HCT116 (cell line): ENCODE data around the gene GNAI3.

ENCODE experiments used
- CEBPB ChIP-seq: IDR thresholded peaks from 2 replicates; pipeline ENCODE4 v1.6.1; 2012; ENCODE audit warnings: low read depth
- EZH2phosphoT487 ChIP-seq: fragments of 200-600 bp; IDR thresholded peaks from 2 replicates; pipeline ENCODE4 v1.6.1; 2018; ENCODE audit warnings: antibody characterized with exemption, borderline replicate concordance
- POLR2A ChIP-seq: IDR thresholded peaks from 2 replicates; pipeline ENCODE4 v1.7.0; 2011; ENCODE audit warnings: borderline replicate concordance; ENCODE audit not compliant: insufficient read depth, insufficient read length; ENCODE audit errors: extremely low read depth
- POLR2AphosphoS5 ChIP-seq: IDR thresholded peaks from 2 replicates; pipeline ENCODE4 v1.6.1; 2011; ENCODE audit warnings: mild to moderate bottlenecking, low read depth, low read length, moderate library complexity
- TCF7L2 ChIP-seq: IDR thresholded peaks from 2 replicates; pipeline ENCODE4 v1.7.0; 2011; ENCODE audit warnings: borderline replicate concordance, inconsistent platforms; ENCODE audit not compliant: insufficient read depth, insufficient read length; ENCODE audit errors: extremely low read depth
- ZNF274 ChIP-seq: fragments of 200-500 bp; sonication (Bioruptor generic); IDR thresholded peaks from 2 replicates; pipeline ENCODE4 v1.6.1; 2014; ENCODE audit warnings: mild to moderate bottlenecking, low read depth, low read length, inconsistent platforms
- TF ChIP-seq, protein P1 (sequence below), 3 experiments: fragments of 200-600 bp in 1 of 3; sonication (generic) in 1 of 3; IDR thresholded peaks in 2 of 3; conservative IDR thresholded peaks in 1 of 3; 2 replicates each; pipeline ENCODE4 v1.5.1; 2012 to 2017; ENCODE audit warnings: low read depth in 2 of 3, low read length in 2 of 3, antibody characterized with exemption in 1 of 3, borderline replicate concordance in 1 of 3, control low read depth in 1 of 3, mild to moderate bottlenecking in 1 of 3, mixed read lengths in 1 of 3, mixed run types in 1 of 3, moderate library complexity in 1 of 3; ENCODE audit not compliant: insufficient read depth in 1 of 3
- TF ChIP-seq, protein P2 (sequence below): IDR thresholded peaks from 2 replicates; pipeline ENCODE4 v1.6.1; 2012; ENCODE audit warnings: low read depth
- TF ChIP-seq, protein P3 (sequence below): IDR thresholded peaks from 2 replicates; pipeline ENCODE4 v1.6.1; 2012

DNA sequence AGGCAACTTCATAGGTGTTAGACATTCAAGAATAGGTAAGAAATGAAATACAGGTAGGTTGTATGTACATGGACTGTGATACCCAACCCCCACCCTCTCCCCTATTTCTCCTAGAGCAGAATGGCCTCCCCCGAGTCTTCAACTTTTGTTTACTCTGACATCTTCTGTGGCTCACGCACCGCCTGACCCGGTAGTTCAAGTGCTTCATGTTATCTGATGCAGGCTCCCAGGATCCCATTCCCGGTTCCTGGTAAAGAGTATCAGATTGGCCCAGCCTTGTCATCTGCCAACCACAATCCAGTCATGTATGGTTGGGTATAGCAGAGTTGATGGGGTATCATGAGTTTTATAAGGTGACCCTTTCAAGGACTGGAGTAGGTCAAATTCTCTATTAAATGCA, 9.1 kb downstream of the GNAI3 start:
- TF ChIP-seq, protein P1, sequence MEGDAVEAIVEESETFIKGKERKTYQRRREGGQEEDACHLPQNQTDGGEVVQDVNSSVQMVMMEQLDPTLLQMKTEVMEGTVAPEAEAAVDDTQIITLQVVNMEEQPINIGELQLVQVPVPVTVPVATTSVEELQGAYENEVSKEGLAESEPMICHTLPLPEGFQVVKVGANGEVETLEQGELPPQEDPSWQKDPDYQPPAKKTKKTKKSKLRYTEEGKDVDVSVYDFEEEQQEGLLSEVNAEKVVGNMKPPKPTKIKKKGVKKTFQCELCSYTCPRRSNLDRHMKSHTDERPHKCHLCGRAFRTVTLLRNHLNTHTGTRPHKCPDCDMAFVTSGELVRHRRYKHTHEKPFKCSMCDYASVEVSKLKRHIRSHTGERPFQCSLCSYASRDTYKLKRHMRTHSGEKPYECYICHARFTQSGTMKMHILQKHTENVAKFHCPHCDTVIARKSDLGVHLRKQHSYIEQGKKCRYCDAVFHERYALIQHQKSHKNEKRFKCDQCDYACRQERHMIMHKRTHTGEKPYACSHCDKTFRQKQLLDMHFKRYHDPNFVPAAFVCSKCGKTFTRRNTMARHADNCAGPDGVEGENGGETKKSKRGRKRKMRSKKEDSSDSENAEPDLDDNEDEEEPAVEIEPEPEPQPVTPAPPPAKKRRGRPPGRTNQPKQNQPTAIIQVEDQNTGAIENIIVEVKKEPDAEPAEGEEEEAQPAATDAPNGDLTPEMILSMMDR (IDR thresholded peaks at IDR 0.05 in 2 of 3, conservative IDR thresholded peaks at IDR 0.05 in 1 of 3; ENCODE audit: borderline replicate concordance in 1 of 3, insufficient read depth in 1 of 3, low read depth in 2 of 3, low read length in 2 of 3) = no peak
- TF ChIP-seq TCF7L2 = no peak
- no peak for TF ChIP-seq POLR2A
- no peak for TF ChIP-seq EZH2phosphoT487
- TF ChIP-seq CEBPB = no peak
- no peak for TF ChIP-seq POLR2AphosphoS5
- no peak for TF ChIP-seq ZNF274
- TF ChIP-seq, protein P2, sequence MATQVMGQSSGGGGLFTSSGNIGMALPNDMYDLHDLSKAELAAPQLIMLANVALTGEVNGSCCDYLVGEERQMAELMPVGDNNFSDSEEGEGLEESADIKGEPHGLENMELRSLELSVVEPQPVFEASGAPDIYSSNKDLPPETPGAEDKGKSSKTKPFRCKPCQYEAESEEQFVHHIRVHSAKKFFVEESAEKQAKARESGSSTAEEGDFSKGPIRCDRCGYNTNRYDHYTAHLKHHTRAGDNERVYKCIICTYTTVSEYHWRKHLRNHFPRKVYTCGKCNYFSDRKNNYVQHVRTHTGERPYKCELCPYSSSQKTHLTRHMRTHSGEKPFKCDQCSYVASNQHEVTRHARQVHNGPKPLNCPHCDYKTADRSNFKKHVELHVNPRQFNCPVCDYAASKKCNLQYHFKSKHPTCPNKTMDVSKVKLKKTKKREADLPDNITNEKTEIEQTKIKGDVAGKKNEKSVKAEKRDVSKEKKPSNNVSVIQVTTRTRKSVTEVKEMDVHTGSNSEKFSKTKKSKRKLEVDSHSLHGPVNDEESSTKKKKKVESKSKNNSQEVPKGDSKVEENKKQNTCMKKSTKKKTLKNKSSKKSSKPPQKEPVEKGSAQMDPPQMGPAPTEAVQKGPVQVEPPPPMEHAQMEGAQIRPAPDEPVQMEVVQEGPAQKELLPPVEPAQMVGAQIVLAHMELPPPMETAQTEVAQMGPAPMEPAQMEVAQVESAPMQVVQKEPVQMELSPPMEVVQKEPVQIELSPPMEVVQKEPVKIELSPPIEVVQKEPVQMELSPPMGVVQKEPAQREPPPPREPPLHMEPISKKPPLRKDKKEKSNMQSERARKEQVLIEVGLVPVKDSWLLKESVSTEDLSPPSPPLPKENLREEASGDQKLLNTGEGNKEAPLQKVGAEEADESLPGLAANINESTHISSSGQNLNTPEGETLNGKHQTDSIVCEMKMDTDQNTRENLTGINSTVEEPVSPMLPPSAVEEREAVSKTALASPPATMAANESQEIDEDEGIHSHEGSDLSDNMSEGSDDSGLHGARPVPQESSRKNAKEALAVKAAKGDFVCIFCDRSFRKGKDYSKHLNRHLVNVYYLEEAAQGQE = no peak
- TF ChIP-seq, protein P3, sequence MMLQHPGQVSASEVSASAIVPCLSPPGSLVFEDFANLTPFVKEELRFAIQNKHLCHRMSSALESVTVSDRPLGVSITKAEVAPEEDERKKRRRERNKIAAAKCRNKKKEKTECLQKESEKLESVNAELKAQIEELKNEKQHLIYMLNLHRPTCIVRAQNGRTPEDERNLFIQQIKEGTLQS = no peak
